Stimulated activated CD8-positive, alpha-beta memory T cell treated with anti-CD3 and anti-CD28 coated beads, Interleukin-7, amount 100 ng/mL, for 24 hours (primary cell): ENCODE measurements around the gene GPR62.

Experiments used
- DNase-seq: peaks from one replicate; pipeline ENCODE4 v3.0.0-alpha.2; 2020; ENCODE audit warnings: low read depth

The GPR62 gene

DNA sequence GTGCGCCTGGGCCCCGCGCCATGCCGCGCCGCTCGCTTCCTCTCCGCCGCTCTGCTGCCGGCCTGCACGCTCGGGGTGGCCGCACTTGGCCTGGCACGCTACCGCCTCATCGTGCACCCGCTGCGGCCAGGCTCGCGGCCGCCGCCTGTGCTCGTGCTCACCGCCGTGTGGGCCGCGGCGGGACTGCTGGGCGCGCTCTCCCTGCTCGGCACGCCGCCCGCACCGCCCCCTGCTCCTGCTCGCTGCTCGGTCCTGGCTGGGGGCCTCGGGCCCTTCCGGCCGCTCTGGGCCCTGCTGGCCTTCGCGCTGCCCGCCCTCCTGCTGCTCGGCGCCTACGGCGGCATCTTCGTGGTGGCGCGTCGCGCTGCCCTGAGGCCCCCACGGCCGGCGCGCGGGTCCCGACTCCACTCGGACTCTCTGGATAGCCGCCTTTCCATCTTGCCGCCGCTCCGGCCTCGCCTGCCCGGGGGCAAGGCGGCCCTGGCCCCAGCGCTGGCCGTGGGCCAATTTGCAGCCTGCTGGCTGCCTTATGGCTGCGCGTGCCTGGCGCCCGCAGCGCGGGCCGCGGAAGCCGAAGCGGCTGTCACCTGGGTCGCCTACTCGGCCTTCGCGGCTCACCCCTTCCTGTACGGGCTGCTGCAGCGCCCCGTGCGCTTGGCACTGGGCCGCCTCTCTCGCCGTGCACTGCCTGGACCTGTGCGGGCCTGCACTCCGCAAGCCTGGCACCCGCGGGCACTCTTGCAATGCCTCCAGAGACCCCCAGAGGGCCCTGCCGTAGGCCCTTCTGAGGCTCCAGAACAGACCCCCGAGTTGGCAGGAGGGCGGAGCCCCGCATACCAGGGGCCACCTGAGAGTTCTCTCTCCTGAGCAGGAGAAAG is 951 bp downstream of the GPR62 start:
- no peak for DNase-seq

DNA sequence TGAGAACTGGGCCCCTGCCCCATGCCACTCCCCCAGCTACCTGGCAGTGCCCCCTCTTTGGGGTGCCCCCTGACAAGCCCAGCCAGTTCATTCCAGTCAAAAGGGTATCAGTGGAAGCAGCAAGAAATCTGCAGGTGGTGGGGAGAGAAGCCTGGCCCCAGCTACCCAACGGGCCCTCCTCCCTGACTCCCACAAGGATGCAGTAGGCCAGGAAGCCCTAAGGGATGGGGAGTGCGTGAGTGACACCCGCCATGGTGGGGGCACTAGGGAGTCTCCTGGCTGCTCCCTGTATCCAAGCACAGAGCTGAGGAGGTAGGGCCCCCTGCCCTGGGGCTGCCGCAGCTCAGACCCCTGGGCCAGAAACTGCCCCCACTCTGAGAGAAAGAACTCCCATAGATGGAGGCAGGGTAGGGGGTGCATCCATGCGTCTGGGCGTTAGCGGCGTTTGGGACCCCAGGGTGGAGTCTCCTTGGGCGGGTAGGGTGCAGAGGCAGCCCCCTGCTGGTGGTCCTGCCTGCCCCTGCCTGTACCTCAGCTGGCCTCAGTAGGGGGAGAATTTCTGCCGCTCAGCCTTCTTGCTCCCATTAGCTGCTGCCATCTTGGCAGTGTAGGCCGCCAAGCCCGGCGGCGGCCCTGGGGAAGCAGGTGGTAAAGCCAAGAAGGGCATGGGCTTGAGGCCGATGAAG is 2.5 kb downstream of the GPR62 start:
- no peak for DNase-seq

DNA sequence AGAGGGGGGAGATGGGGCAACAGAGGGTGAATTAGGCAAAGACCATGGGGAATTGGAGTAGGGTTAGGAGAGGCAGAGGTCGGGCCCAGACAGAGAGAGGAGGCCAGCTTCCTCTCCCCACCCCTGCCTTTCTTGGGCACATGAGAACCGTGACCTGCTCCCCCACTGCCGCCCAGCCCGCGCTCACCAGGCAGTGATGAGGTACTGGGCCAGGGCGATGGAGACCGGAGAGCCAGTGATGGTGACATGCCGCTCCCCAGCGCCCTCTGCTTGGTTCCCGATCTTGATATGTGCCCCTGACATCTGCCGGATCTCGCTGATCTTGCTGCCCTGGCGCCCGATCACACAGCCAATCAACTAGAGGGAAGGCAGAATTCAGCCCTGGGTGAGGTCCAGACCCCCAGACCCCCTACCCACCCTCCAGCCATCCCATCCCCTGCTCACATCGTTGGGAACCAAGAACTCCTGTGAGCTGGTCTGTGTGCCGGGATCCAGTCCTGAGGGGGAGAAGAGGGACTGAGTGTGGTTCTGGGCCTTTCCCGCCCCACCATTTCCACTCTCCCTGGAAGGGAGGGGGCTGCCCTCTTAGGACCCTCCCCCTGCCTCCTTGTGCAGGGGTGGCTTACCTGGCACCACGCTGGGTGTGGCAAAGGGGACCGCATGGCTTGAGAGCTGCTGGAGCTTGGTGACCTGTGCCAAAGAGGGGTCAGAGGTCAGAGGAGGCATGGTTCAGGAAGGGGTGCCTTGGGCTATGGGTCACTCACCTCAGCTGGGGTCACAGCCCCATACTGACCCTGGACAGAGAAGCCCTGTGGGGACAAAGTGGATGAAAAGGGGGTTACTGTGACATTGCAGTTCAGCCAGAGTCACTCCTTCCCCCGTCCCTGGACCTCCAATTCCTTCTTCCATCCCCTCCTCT is 3.7 kb downstream of the GPR62 start:
- DNase-seq: no peak

DNA sequence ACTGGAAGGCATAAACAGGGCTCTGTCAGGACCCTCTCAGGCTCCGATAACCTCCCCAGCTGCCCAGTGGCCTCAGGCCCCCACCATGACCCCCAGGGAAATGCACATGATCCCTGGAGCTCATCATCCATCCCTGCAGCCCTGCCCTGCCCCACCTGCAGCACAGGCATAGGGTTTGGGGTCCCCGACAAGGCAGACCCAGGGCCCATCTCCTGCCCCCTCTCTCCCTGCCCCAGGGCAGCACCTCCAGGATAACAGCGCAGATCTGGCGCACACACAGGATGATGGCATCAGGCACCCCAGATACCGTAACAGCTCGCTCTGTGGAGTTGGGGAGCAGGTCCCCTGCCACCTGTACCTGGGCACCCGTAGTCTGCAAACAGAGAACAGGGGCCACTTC is 4.5 kb downstream of the GPR62 start:
- no peak for DNase-seq

DNA sequence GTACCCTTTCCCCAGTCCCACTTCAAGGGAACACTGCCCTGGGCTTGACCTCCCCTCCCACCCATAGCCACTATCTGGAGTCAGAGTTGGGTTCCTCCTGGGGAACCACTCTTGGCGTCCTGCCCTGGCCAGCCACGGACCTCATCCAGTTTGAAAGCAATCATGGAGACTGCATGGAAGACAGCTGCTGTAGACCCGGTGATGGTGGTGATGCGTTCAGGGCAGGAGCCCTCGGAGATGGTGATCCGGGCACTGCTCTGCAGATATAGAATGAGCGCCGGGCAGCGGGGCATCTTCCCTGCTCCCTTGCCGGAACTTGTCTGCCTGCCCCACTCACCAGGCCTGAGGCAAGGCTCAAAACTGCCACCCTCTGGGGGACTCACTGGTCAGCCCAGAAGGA is 5.2 kb downstream of the GPR62 start:
- DNase-seq: no peak

DNA sequence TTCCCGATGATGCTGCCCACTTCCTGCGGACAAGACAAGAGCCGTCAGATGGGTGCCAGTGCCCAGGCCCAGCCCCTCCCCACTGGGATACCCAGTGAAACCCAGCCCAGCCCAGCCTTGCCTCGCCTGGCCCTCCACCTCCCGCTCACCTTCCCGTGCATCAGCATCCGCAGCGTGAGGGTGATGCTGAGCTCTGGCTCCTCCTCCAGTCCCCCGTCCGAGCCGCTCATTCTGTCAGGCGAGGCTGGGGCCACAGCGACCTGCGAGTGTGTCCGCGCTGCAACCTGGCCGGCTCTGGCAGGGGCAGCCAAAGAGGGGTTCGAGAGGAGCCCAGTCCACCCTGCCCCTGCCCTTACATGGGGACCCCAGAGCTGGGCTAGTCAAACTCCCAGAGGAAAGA is 5.8 kb downstream of the GPR62 start:
- DNase-seq: no peak

DNA sequence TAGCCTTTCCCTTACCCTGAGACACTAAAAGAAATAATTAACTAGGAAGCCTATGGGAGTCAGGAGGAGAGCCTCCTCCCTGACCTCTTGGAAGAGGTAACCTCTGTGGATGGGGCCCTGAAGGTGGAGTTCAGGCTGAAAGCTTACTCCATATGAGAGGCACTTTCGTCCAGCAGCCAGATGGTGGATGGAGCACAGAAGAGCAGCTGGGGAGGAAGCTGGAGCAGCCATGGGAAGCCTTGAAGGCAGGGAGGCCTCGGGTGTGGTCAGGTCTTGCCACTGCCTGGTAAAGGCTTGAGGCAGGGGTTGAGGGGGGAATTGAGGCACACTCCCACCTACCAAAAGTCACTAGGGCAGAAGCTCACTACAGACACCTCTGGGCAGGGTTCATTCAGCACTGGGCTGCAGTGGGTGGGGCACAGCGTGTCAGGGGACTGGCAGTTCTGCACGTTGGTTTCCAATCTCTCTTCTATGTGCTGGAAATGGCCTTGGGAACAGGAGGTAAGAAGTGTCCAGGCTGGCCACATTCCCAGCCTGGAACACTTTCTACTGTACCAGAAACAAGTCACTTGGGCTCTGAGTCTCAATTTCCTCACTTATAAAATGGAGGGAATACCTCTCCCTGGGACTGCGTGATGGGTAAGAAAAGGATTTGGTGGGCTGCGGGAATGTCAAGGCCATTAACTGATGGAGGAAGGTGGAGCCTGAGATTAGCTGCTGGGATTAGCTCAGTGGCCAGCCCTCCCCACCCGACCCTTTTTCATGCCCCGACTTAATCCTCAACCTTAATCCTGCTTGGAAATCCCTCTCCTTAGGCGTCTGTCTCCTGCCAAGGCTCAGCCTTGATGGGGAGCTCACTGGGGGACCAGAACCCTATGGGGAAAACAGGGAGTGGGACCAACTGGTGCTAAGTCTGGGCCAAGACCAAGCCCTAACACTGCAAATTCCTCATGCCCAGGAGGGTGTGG is 6.7 kb downstream of the GPR62 start:
- DNase-seq: no peak

DNA sequence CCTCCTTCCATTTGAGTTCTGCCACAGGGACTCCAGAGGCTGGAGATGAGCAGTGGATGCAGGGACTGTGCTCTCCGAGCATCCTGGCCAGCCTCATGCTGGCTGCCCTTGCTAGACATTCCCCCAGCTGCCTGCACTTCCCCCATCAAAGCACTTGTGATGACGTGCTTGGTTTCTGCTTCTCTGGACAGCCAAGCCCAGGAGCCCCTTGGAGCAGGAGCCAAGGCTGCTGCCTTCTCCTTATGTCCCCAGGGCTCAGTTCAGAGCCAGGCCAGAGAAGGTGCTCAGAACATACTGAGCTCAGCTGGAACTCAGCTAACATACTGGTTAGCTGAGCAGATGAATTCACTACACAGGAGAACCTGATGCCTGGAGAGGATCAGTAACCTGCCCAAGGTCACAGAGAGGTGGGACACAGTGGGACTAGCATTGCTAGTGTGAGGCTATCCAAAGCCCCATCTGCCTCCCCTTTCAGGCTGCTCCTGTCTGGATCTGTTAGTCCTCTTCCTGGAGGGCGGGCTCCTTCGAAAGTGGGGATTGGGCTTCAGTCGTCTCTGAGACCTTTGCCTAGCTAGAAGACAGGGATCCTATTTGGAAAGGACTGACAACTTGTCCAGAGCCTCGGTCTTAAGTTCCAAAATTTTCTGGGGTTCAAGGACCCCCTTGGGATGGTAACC is 7.8 kb downstream of the GPR62 start:
- no peak for DNase-seq

DNA sequence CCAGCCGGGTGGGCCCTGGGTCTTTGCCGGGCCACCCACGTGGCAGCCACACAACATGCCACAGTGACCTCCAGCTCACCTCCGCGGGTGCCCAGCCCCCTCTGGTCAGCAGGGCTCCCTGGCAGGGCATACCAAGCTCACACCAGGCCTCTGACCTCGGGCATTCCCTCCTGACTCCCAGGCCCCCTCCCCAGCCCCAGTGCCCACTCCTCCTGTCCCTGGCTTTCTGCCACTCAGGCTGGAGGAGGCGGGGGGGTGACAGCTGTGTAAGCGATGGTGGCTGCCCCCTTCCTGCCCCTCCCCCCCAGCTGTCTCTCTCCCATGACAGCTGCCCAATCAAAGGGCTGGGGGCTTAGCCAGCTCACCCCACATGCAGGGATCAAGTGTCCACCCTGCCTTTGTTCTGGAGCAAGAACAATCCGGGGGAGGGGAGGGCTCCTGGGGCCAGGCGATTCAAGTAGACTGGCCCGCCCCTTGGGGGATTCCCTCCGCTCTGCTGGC is 8.8 kb downstream of the GPR62 start:
- no peak for DNase-seq

DNA sequence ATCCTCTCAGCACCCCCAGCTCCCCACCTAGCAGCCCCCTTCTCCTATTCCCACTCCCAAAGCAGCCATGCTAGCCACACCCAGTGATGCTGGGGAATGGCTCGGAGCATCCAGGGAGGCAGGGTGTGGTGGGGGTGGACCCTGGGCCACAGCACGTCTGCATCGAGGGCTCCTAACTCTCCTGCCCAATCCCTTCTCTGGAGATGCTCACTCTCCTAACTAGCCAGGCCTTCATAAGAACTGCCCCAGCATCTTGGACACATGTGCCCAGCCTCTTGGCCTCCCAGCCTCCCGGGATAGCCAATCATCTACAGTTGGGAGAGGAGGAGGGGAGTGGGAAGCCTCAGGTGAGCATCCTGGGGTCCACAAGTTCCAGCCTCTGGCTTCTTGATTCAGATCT is 9.3 kb downstream of the GPR62 start:
- no peak for DNase-seq

DNA sequence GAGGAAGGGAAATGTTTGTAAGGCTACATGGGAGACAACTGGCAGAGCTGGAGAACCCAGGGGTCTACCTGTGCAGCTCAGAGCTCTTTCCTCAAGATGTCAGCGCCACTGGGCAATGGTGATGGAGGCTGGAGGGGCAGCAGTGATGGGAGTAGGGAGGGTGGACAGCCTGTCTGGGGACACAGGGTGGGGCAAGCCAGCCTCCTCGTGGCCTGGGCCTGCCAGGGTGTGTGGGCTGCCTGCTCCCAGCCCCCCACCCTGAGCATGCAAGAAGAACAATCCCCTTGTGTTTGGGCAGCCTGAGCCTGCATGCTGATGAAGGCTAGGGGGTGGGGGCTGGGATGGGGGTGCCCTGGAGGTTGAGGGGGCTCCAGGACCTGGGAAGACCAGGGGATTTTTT is 10.8 kb downstream of the GPR62 start:
- DNase-seq: no peak

DNA sequence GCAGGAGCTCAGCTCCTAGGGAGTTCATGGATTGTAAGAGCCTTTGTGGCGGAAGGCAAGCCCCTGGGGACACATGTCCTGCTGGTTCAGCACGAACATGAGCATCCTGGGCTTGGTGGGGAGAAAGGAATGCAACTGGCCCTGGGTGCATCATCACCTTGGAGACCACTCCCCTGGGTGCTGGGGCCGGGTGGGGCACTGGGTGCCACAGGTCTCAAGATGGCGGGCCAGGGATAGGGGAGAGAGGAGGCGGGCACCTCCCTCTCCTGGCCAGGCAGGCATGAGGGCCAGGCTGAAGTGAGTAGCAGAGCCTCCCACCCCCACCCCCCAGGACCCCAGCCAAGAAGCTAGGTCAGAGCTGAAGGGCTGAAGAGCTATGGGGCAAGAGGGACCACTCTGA is 11.3 kb downstream of the GPR62 start:
- no peak for DNase-seq

DNA sequence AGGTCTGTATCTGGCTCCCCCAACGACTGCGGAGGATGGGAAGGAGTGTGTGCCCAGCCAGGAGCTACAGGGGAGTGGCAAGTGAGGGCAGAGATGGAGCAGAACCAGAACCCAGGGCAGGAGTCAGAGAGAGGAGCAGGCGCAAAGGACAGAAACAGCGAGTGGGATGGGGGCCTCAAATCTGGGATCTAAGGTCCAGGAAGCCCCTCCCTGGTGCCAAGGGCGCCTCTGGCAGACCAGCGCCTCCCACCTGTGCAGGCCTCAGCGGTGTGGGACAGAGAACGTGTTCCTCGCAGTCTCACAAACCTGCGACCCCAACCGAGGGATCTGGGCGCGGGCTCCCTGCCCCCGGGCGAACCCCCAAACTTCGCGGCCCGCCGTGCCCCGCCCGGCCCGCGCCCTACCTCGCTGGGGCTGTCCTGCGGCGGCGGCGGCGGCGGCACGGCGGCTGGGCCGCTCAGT is 11.8 kb downstream of the GPR62 start:
- DNase-seq: no peak

DNA sequence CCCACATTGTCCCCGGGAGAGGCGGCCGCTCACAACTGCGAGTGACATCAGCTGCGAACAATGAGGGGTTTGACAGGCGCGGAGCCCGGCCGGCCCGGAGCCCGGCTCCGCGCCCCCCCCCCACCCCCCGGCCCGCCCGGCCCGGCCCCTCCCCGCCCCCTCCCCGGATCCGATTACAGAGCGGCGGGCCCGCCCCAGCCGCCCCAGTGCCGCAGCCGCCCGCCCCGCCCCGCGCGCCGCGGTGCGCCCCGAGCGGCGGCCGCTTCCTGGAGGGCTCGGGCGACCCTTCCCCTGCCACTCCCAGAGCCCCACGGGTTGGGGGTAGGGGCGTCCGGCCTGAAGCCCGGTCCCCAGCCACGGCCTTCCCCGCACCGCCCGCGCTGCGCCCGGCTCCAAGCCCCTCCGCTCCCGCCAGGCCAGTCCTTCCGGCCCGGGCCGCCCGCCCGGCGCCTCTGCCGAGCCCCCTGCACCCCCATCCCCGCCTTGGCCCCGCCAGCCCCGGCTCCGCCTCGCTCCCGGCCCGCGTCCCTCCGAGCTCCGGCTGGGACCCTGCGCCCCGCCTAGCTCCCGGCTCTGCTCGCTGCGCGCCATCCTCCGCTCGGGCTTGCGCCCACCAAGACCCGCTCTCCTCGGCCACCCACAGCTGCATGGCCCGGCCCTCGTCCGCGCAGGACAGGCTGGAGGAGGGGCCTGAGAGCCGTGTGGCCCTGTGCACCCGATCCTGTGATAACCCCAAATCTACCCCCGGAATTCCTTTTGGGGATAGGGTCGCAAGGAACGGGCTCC is 12.4 kb downstream of the GPR62 start, which contains the start of gene PCBP4:
TSS of gene PCBP4 (minus strand) at position 71 of the 786 bp plus-strand sequence. CDS start 6,214 bp downstream, outside the sequence.
- DNase-seq: no peak

DNA sequence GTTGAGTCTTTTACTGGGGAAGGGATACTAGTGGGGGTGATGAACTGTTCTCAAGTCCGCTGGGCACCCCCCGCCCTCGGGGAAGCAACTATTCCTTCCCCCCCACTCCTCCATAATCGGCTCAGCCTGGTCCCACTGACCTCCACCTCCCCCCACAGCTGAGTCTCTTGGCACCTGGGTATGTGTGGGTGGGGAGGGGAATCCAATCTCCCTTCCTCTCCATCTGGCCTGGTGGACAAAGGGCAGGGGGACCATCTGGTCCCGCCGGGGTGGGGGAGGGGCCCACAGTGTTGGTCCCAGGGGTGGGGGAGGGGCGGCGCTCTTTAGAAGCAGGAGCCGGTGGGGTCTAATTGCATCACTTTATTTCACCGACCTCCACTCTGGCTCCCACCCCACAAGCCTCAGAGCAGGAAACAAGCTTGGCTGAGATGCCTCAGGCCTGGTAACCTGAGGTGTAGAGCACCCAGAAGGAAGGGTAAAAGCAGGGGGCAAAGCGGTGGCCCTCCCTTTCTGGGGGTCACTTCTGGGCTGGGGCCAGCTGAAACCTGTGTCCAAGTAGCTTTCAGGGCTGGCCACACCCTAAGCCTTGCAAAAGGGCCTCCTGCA is 13.1 kb downstream of the GPR62 start:
- no peak for DNase-seq

DNA sequence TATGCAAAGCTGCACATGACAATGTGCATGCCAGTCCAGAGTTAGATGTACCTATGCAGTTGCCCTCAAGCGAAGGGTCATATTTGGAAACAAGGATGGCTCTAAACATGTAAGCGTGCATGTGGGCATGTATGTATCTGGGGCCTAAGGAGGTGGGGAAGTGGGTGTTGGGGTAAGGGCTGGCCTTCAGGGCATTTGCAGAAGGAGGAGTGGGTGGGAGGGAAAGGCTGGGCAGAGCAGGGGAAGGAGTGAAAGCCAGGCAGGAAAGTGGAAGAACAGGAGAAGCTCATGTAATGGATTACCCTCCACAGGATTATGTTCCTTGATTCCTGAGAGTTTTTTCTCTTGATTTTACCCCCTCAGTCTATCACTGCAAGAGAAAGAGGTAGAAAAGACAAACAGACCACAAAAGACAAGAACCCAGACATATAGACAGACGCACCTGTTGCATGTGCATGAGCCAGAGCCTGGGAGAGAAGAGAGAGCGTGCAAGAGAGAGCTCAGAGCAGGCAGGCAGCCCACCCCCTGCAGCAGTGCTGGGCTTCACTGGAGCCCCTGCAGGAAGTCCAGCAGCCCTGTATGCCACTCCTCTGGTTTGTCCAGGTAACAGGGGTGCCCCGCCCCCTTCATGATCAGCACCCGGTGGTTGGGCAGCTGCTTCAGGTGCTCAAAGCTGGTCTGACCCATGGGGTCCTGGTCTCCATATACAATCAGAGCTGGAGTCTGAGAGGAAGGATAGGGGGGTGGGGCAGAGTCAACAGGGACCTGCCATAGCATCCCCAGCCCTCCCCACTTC is 13.9 kb downstream of the GPR62 start:
- DNase-seq: no peak

DNA sequence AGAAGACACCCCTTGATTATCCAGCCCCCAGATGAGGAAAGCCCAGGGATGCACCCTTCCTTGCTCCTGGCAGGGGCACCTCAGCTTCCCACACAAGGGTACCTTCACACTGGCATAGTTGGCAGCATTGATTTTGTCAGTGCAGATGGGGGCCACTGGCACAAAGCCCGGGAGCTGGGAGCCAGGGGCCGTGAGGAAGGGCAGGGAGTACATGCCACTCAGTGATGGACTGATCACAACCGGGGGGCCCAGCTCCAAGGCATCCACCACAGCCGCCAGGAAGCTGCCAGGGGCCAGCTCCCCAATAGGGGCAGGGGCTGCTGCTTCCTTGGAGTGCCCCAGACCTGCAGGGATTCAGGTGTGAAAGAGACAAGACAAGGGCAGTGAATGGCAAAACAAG is 14.7 kb downstream of the GPR62 start:
- no peak for DNase-seq

DNA sequence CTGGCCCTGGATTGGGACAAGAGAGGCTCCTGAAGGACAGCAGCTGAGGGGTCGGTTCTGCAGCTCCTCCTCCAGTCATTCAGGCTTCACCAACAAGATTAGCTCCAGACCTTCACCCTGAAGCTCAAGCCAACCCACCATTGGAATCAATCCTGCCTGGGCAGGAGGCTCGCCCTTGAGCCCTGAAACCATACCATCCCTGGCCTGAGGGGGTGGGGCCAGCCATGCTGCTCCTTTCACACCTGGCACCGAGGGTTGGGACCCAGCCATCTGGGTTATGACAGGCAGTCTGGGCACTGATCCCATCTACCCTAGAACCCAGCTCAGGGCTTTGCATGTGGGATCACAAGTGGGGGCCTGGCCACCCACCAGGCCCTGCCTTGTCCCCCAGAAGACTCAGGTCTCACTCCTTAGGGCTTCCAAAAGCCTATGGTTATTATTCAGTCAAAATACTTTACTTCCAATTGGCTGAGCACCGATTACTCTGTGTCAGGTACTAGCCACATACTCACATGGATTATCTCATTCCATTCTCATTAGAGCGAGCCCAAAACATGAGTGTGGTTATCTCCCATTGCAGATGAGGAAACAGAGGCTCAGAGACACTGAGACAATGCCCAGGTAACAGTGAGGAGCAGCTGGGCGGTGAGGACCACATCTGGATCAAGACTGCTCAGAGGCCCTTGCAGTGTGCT is 15.6 kb downstream of the GPR62 start:
- no peak for DNase-seq
